Upper lobe of left lung (tissue), 4 donors: ENCODE measurements around the gene PEX26.

Experiments
- EP300 ChIP-seq, 4 donors: sonication (generic); formaldehyde crosslinking; IDR thresholded peaks; one replicate each; pipeline ENCODE4 v1.5.1; 2017; ENCODE audit warnings: antibody characterized with exemption in 4 of 4, control low read depth in 2 of 4
- POLR2A ChIP-seq, 4 donors: fragments of 450-650 bp; IDR thresholded peaks; one replicate each; pipeline ENCODE4 v1.5.1; 2016 to 2017; ENCODE audit warnings: antibody characterized with exemption in 4 of 4, mild to moderate bottlenecking in 2 of 4
- TF ChIP-seq, protein P1 (sequence below), 6 experiments: fragments of 450-650 bp in 4 of 6; fragments of 200-600 bp in 2 of 6; sonication (generic) in 2 of 6; IDR thresholded peaks; one replicate each; pipeline ENCODE4 v1.5.1; 2016 to 2019; ENCODE audit warnings: antibody characterized with exemption in 6 of 6

DNA sequence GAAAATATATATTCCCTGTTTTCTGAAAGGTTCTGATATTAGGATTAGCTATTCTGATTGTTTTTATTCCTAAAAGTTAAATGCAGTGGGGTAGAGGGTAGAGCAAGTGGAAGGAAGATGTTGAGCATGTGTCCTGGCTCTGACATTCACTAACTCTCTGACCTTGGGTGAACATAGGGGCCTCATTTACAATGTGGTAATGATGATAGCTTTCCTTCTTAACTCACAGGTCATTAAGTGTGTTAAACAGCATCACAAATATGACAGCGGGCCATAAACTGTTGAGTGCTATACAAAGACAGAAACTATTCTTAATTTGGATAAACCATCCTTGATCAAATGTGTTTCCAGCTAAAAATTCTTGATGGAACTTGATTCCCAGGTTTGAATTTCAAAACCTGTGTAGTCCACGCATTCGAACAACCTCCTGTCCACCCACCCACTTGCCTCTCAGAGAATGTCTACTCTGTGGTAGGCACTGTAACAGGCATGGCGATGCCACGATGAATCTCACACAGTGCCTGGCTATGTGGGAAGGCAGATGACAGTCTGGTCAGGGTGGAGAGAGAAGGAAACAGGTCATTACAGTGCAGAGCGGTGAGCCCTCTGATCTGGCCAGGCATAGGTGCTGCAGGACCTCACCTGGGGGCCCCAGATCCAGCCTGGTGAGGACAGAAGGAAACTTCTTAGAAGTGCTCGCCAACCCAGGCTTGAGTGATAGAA, 19.3 kb upstream of the PEX26 start:
- TF ChIP-seq EP300 (IDR thresholded peaks at IDR 0.05): no peak
- TF ChIP-seq, protein P1, sequence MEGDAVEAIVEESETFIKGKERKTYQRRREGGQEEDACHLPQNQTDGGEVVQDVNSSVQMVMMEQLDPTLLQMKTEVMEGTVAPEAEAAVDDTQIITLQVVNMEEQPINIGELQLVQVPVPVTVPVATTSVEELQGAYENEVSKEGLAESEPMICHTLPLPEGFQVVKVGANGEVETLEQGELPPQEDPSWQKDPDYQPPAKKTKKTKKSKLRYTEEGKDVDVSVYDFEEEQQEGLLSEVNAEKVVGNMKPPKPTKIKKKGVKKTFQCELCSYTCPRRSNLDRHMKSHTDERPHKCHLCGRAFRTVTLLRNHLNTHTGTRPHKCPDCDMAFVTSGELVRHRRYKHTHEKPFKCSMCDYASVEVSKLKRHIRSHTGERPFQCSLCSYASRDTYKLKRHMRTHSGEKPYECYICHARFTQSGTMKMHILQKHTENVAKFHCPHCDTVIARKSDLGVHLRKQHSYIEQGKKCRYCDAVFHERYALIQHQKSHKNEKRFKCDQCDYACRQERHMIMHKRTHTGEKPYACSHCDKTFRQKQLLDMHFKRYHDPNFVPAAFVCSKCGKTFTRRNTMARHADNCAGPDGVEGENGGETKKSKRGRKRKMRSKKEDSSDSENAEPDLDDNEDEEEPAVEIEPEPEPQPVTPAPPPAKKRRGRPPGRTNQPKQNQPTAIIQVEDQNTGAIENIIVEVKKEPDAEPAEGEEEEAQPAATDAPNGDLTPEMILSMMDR (IDR thresholded peaks at IDR 0.05): no peak
- TF ChIP-seq POLR2A (IDR thresholded peaks at IDR 0.05): no peak
